Spleen (tissue), 7 donors: ENCODE results near the gene CALR3.

Experiments used
- CTCF ChIP-seq, 11 experiments: fragments of 200-600 bp in 7 of 11; fragments of 450-650 bp in 4 of 11; sonication (generic) in 4 of 11; IDR thresholded peaks in 8 of 11; conservative IDR thresholded peaks in 3 of 11; 1 replicate in 7 of 11; 2 replicates in 4 of 11; pipeline versions ENCODE4 v1.4.0 to v1.8.0; 2016 to 2021; ENCODE audit warnings: antibody characterized with exemption in 11 of 11, inconsistent platforms in 4 of 11, mild to moderate bottlenecking in 1 of 11
- POLR2A ChIP-seq, 3 donors: fragments of 450-650 bp; IDR thresholded peaks; one replicate each; pipeline ENCODE4 v1.5.1; 2017; ENCODE audit warnings: antibody characterized with exemption in 3 of 3, mild to moderate bottlenecking in 1 of 3
- POLR2AphosphoS5 ChIP-seq, 3 donors: sonication (generic); formaldehyde crosslinking; IDR thresholded peaks; one replicate each; pipeline ENCODE4 v1.5.1; 2017; ENCODE audit warnings: antibody characterized with exemption in 3 of 3
- donor health status: DM: no; HTN: no; CAD: no; lungs with moderate emphysema.
- donor health status: DM: no; HTN: no; CAD: no.
- donor health status: DM: no; HTN: no; CAD: no.

- TF ChIP-seq CTCF (IDR thresholded peaks at IDR 0.05 in 8 of 11, conservative IDR thresholded peaks at IDR 0.05 in 3 of 11) = peak in 9 of 11 experiments; percentile 20 to 61 (median 30)
- peak; percentile 82 to 95 (median 87) for TF ChIP-seq POLR2AphosphoS5 (IDR thresholded peaks at IDR 0.05)
- TF ChIP-seq POLR2A (IDR thresholded peaks at IDR 0.05) = peak in 1 of 3 donors; percentile 41
Observed at GRCh38 chr19:16495982-16496612, at the start of gene CALR3, which contains the start of gene C19orf44.
